NCI-H2171 treated with DMSO at 0.1 percent for 48 hours (cell line): ENCODE results near the gene CCBE1.
A peak's percentile ranks its signal among the peaks of the same experiment; 100 is the strongest.
"Not testable (repeated sequence)": the region's sequence is repeated elsewhere in the genome, so short reads cannot be mapped to it uniquely, and the experiment has no call there.

Experiments used
- DNase-seq: peaks from one replicate; lab custom pipeline; 2025; lab: John Stamatoyannopoulos, UW

The CCBE1 gene

DNA sequence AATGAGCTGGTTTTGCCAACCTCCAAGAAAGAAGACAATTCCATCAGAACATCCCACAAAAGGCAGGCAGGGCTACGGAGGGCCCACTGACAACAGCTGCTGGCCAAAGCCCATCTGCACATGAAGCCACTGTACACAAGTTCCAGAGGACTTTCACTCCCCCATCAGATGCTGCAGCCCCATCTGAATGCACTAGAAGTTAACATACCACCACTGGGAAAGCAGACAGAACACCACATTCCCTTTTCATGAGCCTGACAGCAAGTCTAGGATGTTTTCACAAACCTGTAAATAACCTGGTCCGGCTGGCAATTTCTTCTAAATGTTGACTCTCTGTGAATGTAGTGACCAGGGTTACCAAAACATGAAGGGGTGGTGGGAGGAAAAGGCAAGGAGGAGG, 41.5 kb downstream of the CCBE1 start:
- no peak for DNase-seq

DNA sequence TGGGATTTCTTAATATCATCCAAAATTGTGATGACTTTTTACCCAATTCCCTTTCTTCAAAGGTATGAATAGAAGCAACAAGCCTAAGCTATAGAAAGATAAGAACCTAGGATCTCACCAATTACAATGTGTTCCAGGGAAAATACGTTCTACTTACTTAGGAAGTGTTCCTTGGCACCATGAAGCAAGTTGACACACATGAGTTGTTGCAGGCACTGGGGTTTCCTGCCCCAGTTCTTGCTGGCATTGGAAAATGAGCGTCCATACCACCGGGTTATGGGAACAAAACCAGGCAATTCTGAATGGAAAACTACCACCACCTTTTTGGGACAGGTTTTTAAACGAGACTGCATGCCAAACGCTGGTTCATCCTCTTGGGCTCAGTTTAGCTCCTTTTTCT, 46.2 kb downstream of the CCBE1 start:
- no peak for DNase-seq

DNA sequence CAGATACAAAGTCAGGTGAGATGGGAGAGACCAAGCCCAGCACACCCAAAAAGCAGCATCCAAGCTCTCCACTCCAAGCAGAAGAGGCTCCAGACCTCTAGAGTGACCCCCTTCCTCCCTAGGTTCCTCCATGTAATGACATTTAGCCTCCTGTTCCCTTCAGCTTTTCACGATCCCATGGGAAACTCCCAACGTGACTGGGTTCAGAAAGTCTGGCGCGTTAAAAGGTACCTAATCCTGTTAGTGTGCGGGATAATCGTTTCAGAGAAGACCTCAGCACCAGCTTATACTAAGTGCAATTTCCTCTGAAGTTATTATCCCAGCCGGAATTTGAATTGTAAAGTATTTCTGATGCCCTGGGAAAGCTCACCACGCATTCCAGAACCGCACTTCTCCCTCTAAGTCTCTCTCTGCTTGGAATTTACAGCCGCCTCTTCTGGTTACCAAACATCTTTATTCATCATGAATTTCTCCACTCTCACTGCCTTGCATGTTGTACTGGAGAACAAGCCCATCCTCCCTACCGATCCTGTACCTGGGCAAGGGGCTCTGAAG, 46.9 kb downstream of the CCBE1 start:
- DNase-seq = no peak

DNA sequence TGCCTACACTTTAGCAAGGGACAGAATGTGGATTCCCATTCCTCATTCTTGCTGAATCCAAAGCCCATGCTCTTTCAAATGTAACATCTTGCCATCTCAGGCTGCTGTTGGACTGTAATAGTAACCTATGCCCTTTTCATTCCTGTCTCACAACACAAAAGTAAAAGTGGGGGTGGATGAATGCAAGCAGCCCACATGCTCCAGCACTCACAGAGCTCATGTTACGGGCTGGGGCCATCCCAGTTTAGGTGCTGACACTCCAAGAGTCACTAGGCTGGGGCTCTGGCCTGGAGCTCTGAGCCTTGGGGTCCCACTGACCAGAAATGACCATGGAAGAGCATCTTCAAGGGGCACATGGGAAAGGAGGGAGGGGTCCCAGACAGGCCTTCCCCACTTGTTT, 47.6 kb downstream of the CCBE1 start:
- no peak for DNase-seq

DNA sequence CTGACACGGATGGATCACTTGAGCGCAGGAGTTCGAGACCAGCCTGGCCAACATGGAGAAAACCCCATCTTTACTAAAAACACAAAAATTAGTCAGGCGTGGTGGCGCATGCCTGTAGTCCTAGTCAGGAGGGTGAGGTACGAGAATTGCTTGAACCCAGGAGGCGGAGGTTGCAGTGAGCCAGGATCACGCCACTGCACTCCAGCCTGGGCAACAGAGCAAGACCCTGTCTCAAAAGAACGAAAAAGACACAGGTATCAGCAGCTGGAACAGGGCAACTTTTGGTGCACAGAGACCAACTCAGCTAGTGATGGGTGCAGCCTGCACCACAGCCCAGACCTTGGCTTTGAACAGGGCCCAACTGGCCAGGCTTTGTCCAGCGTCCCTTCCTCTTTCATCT, 48.8 kb downstream of the CCBE1 start:
- not testable (repeated sequence) for DNase-seq

DNA sequence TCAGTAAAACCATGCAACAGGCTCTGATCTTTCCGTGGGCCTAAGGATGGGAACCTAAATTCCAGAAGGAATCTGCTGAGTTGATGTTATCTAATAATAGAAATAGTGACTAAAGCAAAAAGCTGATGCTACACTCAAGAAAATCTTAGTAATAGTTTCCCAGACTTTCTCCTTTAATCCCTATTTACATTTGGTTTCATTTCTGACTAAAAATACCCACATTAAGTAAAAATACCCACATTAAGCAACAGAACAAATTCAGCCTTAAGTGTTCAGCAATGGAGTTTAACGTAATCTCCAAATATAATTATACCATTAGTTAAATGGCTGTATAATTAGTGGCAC, 50.3 kb downstream of the CCBE1 start:
- DNase-seq = no peak

DNA sequence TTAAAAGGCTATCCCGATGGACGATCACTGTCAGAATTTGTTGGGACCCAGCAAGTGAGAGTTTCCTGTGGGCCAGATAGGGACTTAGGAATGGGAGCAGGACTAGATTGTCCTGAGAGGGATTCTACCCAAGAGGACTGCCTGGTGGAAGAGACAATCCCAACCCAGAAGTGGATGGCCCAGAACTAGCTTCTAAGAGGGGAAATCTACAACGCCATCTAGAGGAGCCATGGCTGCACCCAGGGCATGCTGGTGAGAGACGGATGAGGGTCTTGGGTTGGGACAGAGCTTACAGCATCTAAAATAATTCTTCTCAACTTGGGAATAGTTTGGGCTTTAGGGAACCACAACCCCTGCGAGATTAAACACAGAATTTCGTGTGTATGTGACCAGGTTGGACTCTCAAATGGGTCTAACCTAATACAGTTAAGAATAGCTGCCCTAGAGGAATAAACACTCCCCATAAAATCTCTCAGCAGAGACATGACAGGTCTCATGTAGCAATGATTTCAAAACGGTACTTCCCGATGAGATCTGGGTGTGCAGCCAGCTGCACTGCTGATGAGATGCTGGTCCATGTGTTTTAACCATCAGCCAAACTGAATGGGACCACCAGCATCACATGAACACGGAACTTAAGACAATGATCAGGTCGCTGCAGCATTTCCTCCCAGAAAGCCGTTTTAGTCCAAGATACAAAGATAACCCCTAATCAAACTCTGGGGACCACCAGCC, 50.8 kb downstream of the CCBE1 start:
- no peak for DNase-seq

DNA sequence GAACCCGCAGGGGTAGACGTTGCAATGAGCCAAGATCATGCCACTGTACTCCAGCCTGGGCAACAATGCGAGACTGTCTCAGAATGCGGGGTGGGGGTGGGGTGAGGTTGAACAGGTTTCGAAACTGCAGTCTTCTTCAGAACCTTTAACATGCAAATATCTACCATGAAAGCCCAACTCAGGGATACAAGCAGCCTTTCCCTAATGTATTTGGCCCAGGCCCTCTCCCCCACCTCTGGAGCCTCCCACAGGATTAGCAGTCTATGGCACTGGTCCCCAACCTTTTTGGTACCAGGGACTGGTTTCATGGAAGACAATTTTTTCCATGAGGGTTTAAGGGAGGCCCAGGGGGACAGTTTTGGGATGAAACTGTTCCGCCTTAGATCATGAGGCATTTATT, 53.5 kb downstream of the CCBE1 start:
- DNase-seq = no peak

DNA sequence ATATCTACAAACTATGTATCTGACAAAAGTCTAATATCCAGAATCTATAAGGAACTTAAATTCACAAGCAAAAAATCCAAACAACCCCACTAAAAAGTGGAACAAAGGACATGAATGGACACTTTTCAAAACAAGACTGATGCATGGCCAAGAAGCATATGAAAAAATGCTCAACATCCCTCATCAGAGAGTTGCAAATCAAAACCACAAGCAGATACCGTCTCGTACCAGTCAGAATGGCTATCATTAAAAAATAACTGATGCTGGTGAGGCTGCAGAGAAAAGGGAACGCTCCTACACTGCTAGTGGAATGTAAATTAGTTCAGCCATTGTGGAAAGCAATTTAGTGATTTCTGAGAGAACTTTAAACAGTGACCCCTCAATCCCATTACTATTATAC, 56.5 kb downstream of the CCBE1 start:
- DNase-seq = no peak

DNA sequence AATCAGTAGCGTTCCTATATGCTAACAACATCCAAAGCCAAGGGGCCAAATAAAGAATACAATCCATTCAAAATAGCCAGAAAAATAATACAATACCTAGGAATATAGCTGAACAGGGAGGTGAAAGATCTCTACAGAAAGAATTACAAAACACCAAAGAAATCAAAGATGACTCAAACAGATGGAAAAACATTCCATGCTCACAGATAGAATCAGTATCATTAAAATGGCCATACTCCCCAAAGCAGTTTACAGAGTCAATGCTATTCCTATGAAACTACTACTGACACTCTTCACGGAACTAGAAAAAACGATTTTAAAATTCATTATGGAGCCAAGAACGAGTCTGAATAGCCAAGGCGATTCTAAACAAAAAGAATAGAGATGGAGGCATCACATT, 57.4 kb downstream of the CCBE1 start:
- peak; percentile 86 for DNase-seq

DNA sequence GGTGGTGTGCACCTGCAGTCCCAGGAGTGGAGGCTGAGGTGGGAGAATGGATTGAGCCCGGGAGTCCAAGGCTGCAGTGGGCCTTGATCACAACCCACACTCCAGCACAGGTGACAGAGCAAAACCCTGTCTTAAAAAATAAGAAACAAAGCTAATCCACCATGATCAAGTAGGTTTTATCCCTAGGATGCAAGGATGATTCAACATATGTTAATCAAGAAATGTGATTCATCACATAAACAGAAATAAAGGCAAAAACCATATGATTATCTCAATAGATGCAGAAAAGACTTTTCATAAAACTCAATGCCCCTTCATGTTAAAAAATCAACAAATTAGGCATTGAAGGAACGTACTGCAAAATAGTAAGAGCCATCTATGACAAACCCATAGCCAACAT, 58.1 kb downstream of the CCBE1 start:
- no peak for DNase-seq

DNA sequence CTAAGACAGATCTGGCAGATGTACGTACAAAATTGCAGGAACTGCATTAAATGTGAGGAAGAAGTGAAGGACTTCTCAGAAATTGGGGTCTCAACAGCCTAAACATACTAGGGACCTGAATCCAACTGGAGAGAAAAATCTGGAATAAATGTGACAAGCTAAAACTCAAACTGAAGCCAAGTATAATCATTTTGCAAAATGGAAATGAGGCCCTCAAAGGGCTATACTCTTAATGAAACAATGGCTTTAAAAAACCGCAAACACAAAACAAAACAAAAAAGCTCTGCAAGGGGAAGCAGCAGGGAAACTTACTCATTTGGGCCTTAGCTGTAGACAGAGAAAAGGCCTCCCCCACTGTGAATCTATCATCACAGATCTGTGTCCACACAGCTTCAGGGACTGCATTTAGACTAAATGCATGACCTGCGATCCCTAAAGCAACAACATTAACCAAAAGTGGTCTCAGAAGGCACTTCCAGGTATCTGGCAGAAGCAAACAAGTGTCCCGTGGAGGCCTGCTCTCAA, 63.2 kb downstream of the CCBE1 start:
- DNase-seq = no peak

DNA sequence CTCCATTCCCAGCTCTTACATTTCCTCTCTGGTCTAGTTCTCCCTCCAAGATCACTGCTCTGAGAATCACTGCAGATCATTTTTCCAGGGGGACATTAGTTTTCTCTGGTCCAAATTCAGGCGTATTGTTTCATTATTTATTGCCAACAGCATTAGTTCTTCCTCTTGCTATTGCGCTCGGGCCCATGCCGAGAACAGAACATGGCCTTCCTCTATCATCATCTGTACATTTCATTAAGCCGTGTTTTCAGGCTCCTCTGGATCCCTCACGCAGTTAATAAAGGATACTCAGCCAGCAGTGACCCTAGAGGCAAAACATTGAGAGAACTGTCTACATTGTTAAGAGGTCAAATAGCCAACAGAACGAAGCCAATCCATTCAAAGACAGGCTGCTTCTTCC, 63.9 kb downstream of the CCBE1 start:
- DNase-seq = no peak

DNA sequence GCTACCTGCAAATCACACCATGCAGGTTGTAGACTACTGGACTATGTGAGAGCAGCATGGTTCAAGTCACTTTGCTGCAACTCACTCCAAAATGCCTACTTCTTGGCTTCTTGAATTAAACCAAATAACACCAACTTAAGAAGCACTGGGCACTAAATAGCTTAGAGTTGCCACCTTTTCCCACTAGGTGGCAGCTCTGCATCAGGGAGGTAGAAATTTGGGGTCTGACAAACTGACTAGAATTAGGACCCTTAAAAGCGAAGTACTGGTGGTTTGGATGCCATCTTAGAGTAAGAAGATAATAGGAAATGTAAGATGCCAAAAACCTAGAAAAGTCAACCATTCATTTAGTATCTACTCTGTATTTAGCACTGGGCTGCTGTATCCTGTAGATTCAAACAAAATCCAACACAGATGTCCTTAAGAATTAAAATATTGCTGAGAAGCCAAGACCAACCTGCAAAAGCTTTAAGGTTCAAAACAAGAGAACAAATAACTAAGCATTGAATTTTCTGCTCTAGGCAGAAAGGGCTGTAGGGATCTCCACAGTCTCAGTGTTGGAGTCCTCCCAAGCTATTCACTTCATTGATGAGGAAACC, 65.5 kb downstream of the CCBE1 start:
- peak; percentile 55 for DNase-seq

DNA sequence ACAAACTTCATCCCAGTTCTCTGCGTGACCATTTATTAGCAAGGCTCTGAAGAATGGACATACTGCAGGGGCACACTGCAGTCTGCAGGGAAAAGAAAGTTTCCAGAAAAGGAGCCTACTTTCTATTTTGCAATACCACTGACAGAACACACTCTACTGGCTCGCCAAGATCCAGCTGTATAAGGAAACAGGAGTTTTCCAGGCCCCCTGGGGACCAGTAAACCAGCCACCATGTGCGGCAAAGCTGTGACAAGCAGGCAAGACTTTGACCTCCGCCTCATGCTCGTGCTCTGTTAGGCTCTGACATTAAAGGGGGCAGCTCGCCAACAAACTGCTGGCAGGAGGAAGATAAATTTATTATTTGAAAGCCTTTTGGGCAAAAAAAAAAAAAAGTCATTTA, 67.3 kb downstream of the CCBE1 start:
- DNase-seq = peak; percentile 86

DNA sequence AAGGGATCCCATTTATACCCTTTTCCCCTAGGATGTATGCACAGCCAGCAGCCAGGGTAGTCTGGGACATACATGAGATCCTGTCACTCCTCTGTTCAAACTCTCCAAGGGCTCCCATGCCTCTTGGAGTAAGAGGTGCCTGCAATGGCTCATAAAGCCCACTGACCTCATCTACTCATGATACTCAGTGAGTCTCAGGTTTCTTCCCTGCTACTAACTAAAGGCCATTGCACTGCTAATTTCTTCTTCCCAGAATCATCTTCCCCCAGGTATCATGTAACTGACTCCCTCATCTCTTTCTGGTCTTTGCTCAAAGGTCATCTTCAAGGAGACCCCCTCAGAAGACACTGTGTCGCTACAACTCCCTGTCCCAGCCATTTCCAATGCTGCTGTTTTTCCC, 68.2 kb downstream of the CCBE1 start:
- DNase-seq = no peak

DNA sequence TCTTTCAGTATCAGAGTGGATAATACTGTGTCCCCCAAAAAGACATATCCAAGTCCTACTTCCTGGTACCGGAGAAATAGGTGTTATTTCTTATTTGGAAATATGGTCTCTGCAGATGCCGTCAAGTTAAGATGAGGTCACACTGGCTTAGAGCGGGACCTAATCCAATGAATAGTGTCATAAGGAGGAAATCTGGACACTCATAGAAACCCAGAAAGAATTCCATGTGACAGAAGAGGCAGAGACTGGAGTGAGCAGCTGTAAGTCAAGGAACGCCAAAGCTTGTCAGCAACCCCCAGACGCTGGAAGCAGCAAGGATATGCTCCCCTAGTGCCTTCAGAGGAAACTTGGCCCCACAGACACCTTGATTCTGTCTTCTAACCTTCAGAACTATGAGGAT, 69.8 kb downstream of the CCBE1 start:
- DNase-seq = no peak

DNA sequence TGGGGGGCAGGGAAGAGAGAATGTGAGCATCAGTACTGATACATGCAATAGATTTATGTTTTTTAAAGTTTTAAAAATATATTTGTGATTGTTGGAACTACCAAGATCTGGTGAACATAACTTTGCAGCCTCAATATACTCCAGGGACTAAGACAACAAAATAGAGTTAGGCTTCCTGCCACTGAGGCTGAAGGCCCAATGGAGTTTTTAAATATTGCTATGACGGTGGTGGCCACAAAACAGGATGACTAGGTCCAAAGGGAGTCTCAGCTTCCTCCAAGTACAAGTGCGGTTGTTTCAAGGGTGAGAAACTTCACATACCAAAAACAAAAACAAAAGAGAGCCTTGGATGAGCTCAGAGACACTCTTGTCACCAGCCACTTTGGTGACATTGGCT, 72.9 kb downstream of the CCBE1 start:
- no peak for DNase-seq

DNA sequence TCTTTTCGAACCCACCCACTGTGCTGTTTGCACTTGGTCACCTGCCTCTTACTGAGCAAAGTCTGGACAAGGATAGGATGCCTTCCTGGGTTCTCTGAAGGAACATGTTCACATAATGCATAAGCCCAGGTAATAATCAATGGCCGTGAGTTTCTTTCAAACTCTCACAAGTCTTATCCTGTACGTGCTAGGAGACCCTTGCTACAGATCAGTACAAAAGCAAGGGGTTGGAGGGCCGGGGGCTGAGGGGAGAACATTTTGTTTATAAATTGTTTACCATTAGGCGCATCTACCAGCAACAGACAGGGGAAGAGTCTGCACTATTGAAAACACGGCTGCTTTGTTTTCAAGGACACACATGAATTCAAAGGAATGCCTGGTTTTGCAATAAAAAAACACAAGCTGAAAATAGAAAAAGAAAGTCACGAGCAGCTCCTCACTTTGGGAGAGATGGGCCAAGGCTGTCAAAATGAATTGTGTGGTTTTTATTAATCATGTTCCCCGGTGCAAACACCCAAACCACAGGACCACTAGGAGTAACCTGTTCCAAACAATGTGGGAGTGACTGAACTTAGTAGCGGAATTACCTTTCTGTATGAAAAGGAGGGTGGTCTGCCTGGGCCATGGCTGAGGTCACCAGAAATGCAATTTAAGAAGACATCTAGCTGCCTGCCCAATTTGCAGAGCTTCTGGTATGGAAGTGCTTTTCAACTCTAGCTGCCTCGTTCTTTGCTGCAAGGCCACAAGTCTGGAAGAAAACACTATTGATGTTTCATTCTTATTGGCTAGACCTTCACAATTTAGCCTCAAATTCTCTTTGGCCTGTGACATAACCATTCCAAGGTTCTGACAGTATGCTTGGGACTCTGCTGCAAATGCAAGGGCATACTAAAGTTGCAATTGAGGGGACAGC, 73.5 kb downstream of the CCBE1 start:
- DNase-seq = no peak

DNA sequence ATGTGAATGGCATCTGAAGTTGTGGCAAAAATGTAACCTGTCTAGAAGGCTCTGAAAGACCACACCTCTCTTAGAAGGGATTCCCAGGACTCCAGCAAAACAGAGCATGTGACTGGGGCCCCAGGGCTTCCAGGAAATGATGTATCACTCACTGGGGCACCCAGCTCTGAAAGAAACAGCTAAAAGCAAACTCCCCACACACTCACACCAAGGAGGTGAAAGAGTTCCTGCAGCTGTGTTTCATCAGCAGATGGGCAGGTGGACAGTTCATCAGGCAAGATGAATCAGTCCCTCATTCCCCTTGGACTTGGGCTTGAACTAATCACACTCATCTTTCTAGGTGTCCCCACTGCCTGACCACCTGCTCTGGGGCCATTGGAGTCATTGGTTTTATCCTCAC, 76.2 kb downstream of the CCBE1 start:
- DNase-seq = no peak

DNA sequence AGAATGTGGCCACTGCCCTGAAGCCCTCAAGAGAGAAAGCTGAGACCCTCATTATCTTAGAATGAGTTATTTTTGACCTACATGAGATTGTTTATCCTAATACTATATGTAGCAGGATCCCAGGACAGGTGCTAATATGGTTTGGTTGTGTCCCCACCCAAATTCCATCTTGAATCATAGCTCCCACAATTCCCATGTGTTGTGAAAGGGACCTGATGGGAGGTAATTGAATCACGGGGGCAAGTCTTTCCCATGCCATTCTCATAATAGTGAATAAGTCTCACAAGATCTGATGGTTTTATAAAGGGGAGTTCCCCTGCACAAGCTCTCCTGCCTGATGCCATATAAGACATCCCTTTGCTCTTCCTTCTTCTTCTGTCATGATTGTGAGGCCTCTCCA, 76.8 kb downstream of the CCBE1 start:
- DNase-seq = no peak

DNA sequence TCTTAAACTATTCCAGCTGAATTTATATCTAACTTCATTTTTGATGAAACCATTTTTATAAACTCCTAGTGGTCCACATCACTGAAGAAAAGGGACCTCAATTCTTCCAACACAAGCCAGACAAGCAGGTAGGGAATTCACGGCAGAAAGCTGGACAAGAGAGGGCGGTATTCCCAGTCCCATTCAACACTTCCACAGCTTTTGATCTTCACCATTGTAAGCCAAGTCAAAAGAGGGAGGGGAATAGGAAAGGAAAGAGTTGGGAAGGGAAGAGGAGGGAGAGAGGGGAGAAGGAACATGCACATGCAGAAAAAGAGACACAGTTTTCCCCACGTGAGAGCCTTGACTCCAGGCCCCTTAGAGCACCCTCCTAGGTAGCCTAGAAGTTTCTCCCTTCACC, 77.4 kb downstream of the CCBE1 start:
- DNase-seq = no peak

DNA sequence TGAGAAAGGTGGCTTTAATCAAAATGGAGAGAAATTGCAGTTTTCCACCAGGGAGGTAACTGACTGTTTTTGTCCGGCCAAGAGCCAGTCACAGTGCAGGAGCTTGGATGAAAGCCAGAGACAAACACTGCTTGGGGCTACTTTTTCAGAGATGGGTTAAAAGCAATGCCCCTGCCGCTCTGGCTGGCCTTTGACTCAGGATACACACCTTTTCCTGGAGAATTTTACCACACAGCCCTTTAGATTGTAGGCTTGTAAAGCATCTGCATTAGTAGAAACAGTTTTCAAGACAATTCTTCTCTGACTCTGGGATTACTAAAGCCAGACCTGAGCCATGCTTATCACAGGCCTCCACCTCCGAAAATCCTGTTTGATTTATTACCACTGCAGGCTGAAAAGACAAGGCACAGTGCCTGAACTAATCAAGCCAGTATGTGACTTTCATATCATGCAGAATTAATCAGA, 79.7 kb downstream of the CCBE1 start:
- no peak for DNase-seq
